ENCODE results near the gene OLFM2. TPM values are rescaled to one million over a fixed set of nuclear protein-coding genes. Genes with fewer than 3 reads are reported as not detected.
"Not testable (repeated sequence)": the region's sequence is repeated elsewhere in the genome, so short reads cannot be mapped to it uniquely, and the experiment has no call there.

Gene OLFM2
- polyA plus RNA-seq (ENCODE audit: insufficient read length) = 18.9 TPM
- long read RNA-seq, donor 1, transcript OLFM2-201 (6 exons, 2,019 nt) = major isoform, 10 of 12 reads
- long read RNA-seq, donor 1, partial matches to known transcripts = 0 of 12 reads
- long read RNA-seq, donor 1, other reads (novel, unspliced or antisense) = 0 of 12 reads
- long read RNA-seq, donor 2, transcript OLFM2-201 (6 exons, 2,019 nt) = major isoform, 11 of 12 reads
- long read RNA-seq, donor 2, partial matches to known transcripts = 0 of 12 reads
- long read RNA-seq, donor 2, other reads (novel, unspliced or antisense) = 0 of 12 reads
- long read RNA-seq, donor 3, transcript OLFM2-201 (6 exons, 2,019 nt) = major isoform, 7 of 20 reads
- long read RNA-seq, donor 3, partial matches to known transcripts = 13 of 20 reads
- long read RNA-seq, donor 3, other reads (novel, unspliced or antisense) = 0 of 20 reads
- long read RNA-seq, donor 4 = 0 reads
- long read RNA-seq, donor 5, transcript OLFM2-201 (6 exons, 2,019 nt) = major isoform, 11 of 12 reads
- long read RNA-seq, donor 5, partial matches to known transcripts = 0 of 12 reads
- long read RNA-seq, donor 5, other reads (novel, unspliced or antisense) = 0 of 12 reads
- long read RNA-seq, donor 6, transcript OLFM2-201 (6 exons, 2,019 nt) = major isoform, 13 of 13 reads
- long read RNA-seq, donor 6, partial matches to known transcripts = 0 of 13 reads
- long read RNA-seq, donor 6, other reads (novel, unspliced or antisense) = 0 of 13 reads
- long read RNA-seq, donor 7, transcript OLFM2-201 (6 exons, 2,019 nt) = major isoform, 12 of 12 reads
- long read RNA-seq, donor 7, partial matches to known transcripts = 0 of 12 reads
- long read RNA-seq, donor 7, other reads (novel, unspliced or antisense) = 0 of 12 reads
- long read RNA-seq, donor 8, partial matches to known transcripts = 0 of 6 reads
- long read RNA-seq, donor 8, other reads (novel, unspliced or antisense) = 0 of 6 reads

GRCh38 chr19:9936326-9937000, at the start of gene OLFM2:
Gene OLFM2, minus strand, starts transcription at chr19:9936515. Its CDS starts 149 bp downstream, at chr19:9936366.
- no peak for DNase-seq

GRCh38 chr19:9981406-9982260, 45.3 kb upstream of the OLFM2 start:
- no peak for DNase-seq

- DNase-seq = no peak
Measured at GRCh38 chr19:9972103-9972502, 35.8 kb upstream of the OLFM2 start.

- DNase-seq = no peak
Measured at GRCh38 chr19:9971166-9971897, 35.0 kb upstream of the OLFM2 start.

- no peak for DNase-seq
Measured at GRCh38 chr19:9970481-9970880, 34.2 kb upstream of the OLFM2 start.

GRCh38 chr19:9969688-9969975, 33.3 kb upstream of the OLFM2 start:
- DNase-seq = no peak

- no peak for DNase-seq
Measured at GRCh38 chr19:9968820-9969687, 32.7 kb upstream of the OLFM2 start.

- DNase-seq = no peak
Measured at GRCh38 chr19:9967326-9967725, 31.0 kb upstream of the OLFM2 start.

GRCh38 chr19:9966448-9966847, 30.1 kb upstream of the OLFM2 start:
- DNase-seq = no peak

- DNase-seq = no peak
Measured at GRCh38 chr19:9966024-9966423, 29.7 kb upstream of the OLFM2 start.

- DNase-seq = no peak
Measured at GRCh38 chr19:9962623-9963290, 26.4 kb upstream of the OLFM2 start.

GRCh38 chr19:9961103-9961502, 24.8 kb upstream of the OLFM2 start:
- DNase-seq = no peak

GRCh38 chr19:9958379-9958821, 22.1 kb upstream of the OLFM2 start:
- no peak for DNase-seq

- DNase-seq = no peak
Measured at GRCh38 chr19:9956956-9957355, 20.6 kb upstream of the OLFM2 start.

- DNase-seq = no peak
Measured at GRCh38 chr19:9953802-9954542, 17.7 kb upstream of the OLFM2 start.

GRCh38 chr19:9952276-9952675, 16.0 kb upstream of the OLFM2 start:
- DNase-seq = no peak

GRCh38 chr19:9947441-9947840, 11.1 kb upstream of the OLFM2 start:
- DNase-seq = no peak

GRCh38 chr19:9946528-9947125, 10.3 kb upstream of the OLFM2 start:
- DNase-seq = not testable (repeated sequence)

All from left kidney (tissue), 8 donors.